ENCODE results near the gene AKAP8L. TPM values are rescaled to one million over a fixed set of nuclear protein-coding genes. Genes with fewer than 3 reads are reported as not detected.

The AKAP8L gene
- total and polyA plus RNA-seq, 10 of the 15 experiments (the other 5 are each of a cell fraction or from before 2014, with no cell fraction given) = 0.66 to 64.3 (median 40.0) TPM

- DNase-seq (ENCODE audit: low read depth, low spot score) (no peak), ATAC-seq (peak; percentile 72), FAIRE-seq (no peak)
- intact Hi-C loops (cut with micrococcal nuclease; ENCODE audit: unreplicated experiment) = no loop called here
- RAD21 ChIA-PET (ENCODE audit: unreplicated experiment) = interaction anchor here (0.9 kb wide), 1 partner anchor 26 kb away, joined by 3 read pairs; no protein-coding TSS in a partner anchor
- Histone ChIP-seq H3K27me3 (replicated peaks in 1 of 2; ENCODE audit: control insufficient read depth in 2 of 2, insufficient read depth in 2 of 2, low read length in 1 of 2) (no peaks in the 10 kb centered on the region), H3K4me1 (ENCODE audit: control insufficient read depth, insufficient read depth, low read length) (no peaks in the 10 kb centered on the region), H3K4me2 (ENCODE audit: control insufficient read depth, insufficient read depth) (no peak overlapping the region), H3K4me3 (no peak overlapping the region), H3K27ac (ENCODE audit: control insufficient read depth, insufficient read depth) (no peak overlapping the region), H2AFZ (ENCODE audit: control insufficient read depth, low read depth, low read length) (no peak overlapping the region), H3K36me3 (ENCODE audit: control insufficient read depth in 2 of 2, insufficient read depth in 2 of 2, low read length in 1 of 2) (peaks cover 2 to 13% of the 10 kb centered on the region in 2 experiments), H4K20me1 (ENCODE audit: control insufficient read depth, insufficient read depth) (no peaks in the 10 kb centered on the region), H3K9me3 (replicated peaks; ENCODE audit: control insufficient read depth, insufficient read depth, low read length) (no peaks in the 10 kb centered on the region), H3K79me2 (ENCODE audit: control insufficient read depth, insufficient read depth, low read length) (peaks cover 3% of the 10 kb centered on the region), H3K9ac (ENCODE audit: control insufficient read depth, insufficient read depth, low read length) (no peak overlapping the region)
- no TSS peak for BruUV-seq (replicated peaks)
- POLR2A ChIA-PET = no interaction called here
- in situ Hi-C loops (cut with MboI) = no loop called here
- CTCF ChIA-PET = no interaction called here
- 46% methylated on average over 2 of the region's 2 CpGs for WGBS (ENCODE audit: insufficient coverage, insufficient replicate concordance, low lambda C conversion rate, missing lambda C conversion rate)
- SMC1A ChIA-PET (ENCODE audit: uncharacterized antibody, unreplicated experiment) = interaction anchor here (1.6 kb wide), 1 partner anchor 11 kb away, joined by 5 read pairs; the partner anchor contains the start of gene AKAP8
- TF ChIP-seq ZBED1 (IDR thresholded peaks at IDR 0.05; ENCODE audit: borderline replicate concordance) (no peak), ASH2L (IDR thresholded peaks at IDR 0.05; ENCODE audit: borderline replicate concordance, low read depth) (no peak), RELA (IDR thresholded peaks at IDR 0.05; ENCODE audit: borderline replicate concordance, partially characterized antibody) (no peak), ZBTB33 (IDR thresholded peaks at IDR 0.05) (no peak), RB1 (IDR thresholded peaks at IDR 0.05; ENCODE audit: borderline replicate concordance) (no peak), YY1 (IDR thresholded peaks at IDR 0.05; ENCODE audit: low read depth, low read length) (no peak), CHD1 (IDR thresholded peaks at IDR 0.05; ENCODE audit: low read depth, low read length) (no peak), SIN3A (IDR thresholded peaks at IDR 0.05; ENCODE audit: low read depth, low read length) (no peak), PAX5 (IDR thresholded peaks at IDR 0.05; ENCODE audit: borderline replicate concordance, low read depth, low read length) (no peak), MXI1 (IDR thresholded peaks at IDR 0.05; ENCODE audit: low read depth, low read length) (no peak), NFIC (IDR thresholded peaks at IDR 0.05; ENCODE audit: low read depth, low read length) (peak; percentile 33; the same call in 1 of the 2 replicates), SIX5 (IDR thresholded peaks at IDR 0.05; ENCODE audit: low read depth, low read length, severe bottlenecking) (no peak), JUNB (IDR thresholded peaks at IDR 0.05) (0 out of 2 replicates have a peak, but pooled peaks have one; percentile 22), MTA2 (IDR thresholded peaks at IDR 0.05; ENCODE audit: low read depth) (peak; percentile 33; the same call in 1 of the 2 replicates), MEF2A (IDR thresholded peaks at IDR 0.05; ENCODE audit: insufficient read depth, low read depth, low read length) (no peak), SUPT20H (IDR thresholded peaks at IDR 0.05; ENCODE audit: borderline replicate concordance, control insufficient read depth, low read depth, low read length) (no peak), RUNX3 (IDR thresholded peaks at IDR 0.05; ENCODE audit: low read length) (peak; percentile 61; the same call in 1 of the 2 replicates), JUND (IDR thresholded peaks at IDR 0.05; ENCODE audit: low read depth, low read length) (no peak), NRF1 (conservative IDR thresholded peaks at IDR 0.05; ENCODE audit: low read depth, low read length) (no peak), GABPA (IDR thresholded peaks at IDR 0.05; ENCODE audit: low read depth) (no peak)
- TF ChIP-seq, protein P1, sequence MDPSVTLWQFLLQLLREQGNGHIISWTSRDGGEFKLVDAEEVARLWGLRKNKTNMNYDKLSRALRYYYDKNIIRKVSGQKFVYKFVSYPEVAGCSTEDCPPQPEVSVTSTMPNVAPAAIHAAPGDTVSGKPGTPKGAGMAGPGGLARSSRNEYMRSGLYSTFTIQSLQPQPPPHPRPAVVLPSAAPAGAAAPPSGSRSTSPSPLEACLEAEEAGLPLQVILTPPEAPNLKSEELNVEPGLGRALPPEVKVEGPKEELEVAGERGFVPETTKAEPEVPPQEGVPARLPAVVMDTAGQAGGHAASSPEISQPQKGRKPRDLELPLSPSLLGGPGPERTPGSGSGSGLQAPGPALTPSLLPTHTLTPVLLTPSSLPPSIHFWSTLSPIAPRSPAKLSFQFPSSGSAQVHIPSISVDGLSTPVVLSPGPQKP (IDR thresholded peaks at IDR 0.05; ENCODE audit: low read depth, low read length) = no peak
- TF ChIP-seq, protein P2, sequence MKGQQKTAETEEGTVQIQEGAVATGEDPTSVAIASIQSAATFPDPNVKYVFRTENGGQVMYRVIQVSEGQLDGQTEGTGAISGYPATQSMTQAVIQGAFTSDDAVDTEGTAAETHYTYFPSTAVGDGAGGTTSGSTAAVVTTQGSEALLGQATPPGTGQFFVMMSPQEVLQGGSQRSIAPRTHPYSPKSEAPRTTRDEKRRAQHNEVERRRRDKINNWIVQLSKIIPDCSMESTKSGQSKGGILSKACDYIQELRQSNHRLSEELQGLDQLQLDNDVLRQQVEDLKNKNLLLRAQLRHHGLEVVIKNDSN (IDR thresholded peaks at IDR 0.05; ENCODE audit: borderline replicate concordance, extremely low read length, insufficient read depth, low read depth, low read length) = no peak
These were observed 28.0 kb downstream of the AKAP8L start for GRCh38 chr19:15390814-15391213.
